ENCODE results near the gene GRID1.

GRCh38 chr10:86033581-86033980, 333.0 kb downstream of the GRID1 start:
- no peak for TF ChIP-seq CTCF (IDR thresholded peaks at IDR 0.05)
- no peak for TF ChIP-seq POLR2A (IDR thresholded peaks at IDR 0.05)

Measured in lower leg skin (tissue), 3 donors.